ENCODE results near the gene ACAN.

GRCh38 chr15:88872706-88873105, 69.5 kb downstream of the ACAN start:
- no peak for TF ChIP-seq CTCF (IDR thresholded peaks at IDR 0.05 in 2 of 3, conservative IDR thresholded peaks at IDR 0.05 in 1 of 3; ENCODE audit: control insufficient read depth in 2 of 3, extremely low read depth in 1 of 3, insufficient read depth in 1 of 3, low read depth in 3 of 3, low read length in 3 of 3)
- no peak for TF ChIP-seq NKRF (conservative IDR thresholded peaks at IDR 0.05)
- TF ChIP-seq POLR2A (IDR thresholded peaks at IDR 0.05; ENCODE audit: low read depth, low read length), result no peak
- TF ChIP-seq FOXK2 (IDR thresholded peaks at IDR 0.05), result no peak
- TF ChIP-seq SRF (IDR thresholded peaks at IDR 0.05; ENCODE audit: low read depth in 2 of 2, low read length in 2 of 2), result no peak
- no peak for TF ChIP-seq USF1 (IDR thresholded peaks at IDR 0.05; ENCODE audit: borderline replicate concordance, extremely low read length, insufficient read depth, low read depth, low read length)
- no peak for TF ChIP-seq PBX3 (IDR thresholded peaks at IDR 0.05; ENCODE audit: insufficient replicate concordance, low read depth, low read length)

Data from GM12878 (cell line).